GM23248 (cell line): ENCODE data around the gene CDKN2AIP. TPM values are rescaled to one million over a fixed set of nuclear protein-coding genes. Genes with fewer than 3 reads are reported as not detected.
"Not testable (repeated sequence)": the region's sequence is repeated elsewhere in the genome, so short reads cannot be mapped to it uniquely, and the experiment has no call there.

Experiments
- DNase-seq: peaks from one replicate; pipeline ENCODE4 v3.0.0-alpha.2; 2015
- H2AFZ ChIP-seq: fragments of 200-600 bp; sonication (generic); 2 replicates; pipeline ENCODE4 v1.6.1; 2016; ENCODE audit warnings: antibody characterized with exemption
- H3F3A ChIP-seq: fragments of 200-600 bp; sonication (generic); 2 replicates; pipeline ENCODE4 v1.6.1; 2016; ENCODE audit warnings: mild to moderate bottlenecking, antibody characterized with exemption, mixed run types; ENCODE audit not compliant: insufficient read depth
- H3K27ac ChIP-seq: fragments of 200-600 bp; sonication (generic); 2 replicates; pipeline ENCODE4 v1.5.1; 2016; ENCODE audit warnings: mild to moderate bottlenecking
- H3K27me3 ChIP-seq: fragments of 200-600 bp; sonication (generic); replicated peaks from 2 replicates; pipeline ENCODE4 v1.6.1; 2016; ENCODE audit warnings: mild to moderate bottlenecking; ENCODE audit not compliant: insufficient read depth
- H3K36me3 ChIP-seq: fragments of 200-600 bp; sonication (generic); 2 replicates; pipeline ENCODE4 v1.6.1; 2016; ENCODE audit warnings: low read depth, mild to moderate bottlenecking
- H3K4me1 ChIP-seq: fragments of 200-600 bp; sonication (generic); 2 replicates; pipeline ENCODE4 v1.6.1; 2016; ENCODE audit warnings: mild to moderate bottlenecking; ENCODE audit not compliant: insufficient read depth
- H3K4me2 ChIP-seq: fragments of 200-600 bp; sonication (generic); one replicate; pipeline ENCODE4 v1.6.1; 2016; ENCODE audit warnings: mild to moderate bottlenecking; ENCODE audit not compliant: unreplicated experiment
- H3K4me3 ChIP-seq: fragments of 200-600 bp; sonication (generic); 2 replicates; pipeline ENCODE4 v1.5.1; 2016; ENCODE audit warnings: mild to moderate bottlenecking
- H3K79me2 ChIP-seq: fragments of 200-600 bp; sonication (generic); 2 replicates; pipeline ENCODE4 v1.6.1; 2016; ENCODE audit warnings: mild to moderate bottlenecking; ENCODE audit not compliant: insufficient read depth
- H3K9ac ChIP-seq: fragments of 200-600 bp; sonication (generic); 2 replicates; pipeline ENCODE4 v1.6.1; 2016; ENCODE audit warnings: mild to moderate bottlenecking
- H3K9me2 ChIP-seq: fragments of 200-600 bp; sonication (generic); 2 replicates; pipeline ENCODE4 v1.6.1; 2016; ENCODE audit warnings: mixed run types, mild to moderate bottlenecking, moderate library complexity; ENCODE audit not compliant: insufficient read depth
- H3K9me3 ChIP-seq: fragments of 200-600 bp; sonication (generic); one replicate; pipeline ENCODE4 v1.6.1; 2017; ENCODE audit warnings: low read depth
- H4K20me1 ChIP-seq: fragments of 200-600 bp; sonication (generic); 2 replicates; pipeline ENCODE4 v1.6.0; 2016; ENCODE audit not compliant: insufficient read depth
- EZH2 ChIP-seq: fragments of 200-600 bp; sonication (generic); IDR thresholded peaks from 2 replicates; pipeline ENCODE4 v1.6.1; 2018; ENCODE audit warnings: antibody characterized with exemption, mild to moderate bottlenecking; ENCODE audit not compliant: insufficient read depth, poor library complexity, severe bottlenecking
- EZH2phosphoT487 ChIP-seq: fragments of 200-600 bp; sonication (generic); IDR thresholded peaks from 2 replicates; pipeline ENCODE4 v1.6.1; 2018; ENCODE audit warnings: antibody characterized with exemption, moderate library complexity, mild to moderate bottlenecking, low read depth; ENCODE audit not compliant: insufficient read depth
- WGBS, 2 experiments: methylation state at CpG; one replicate each; pipeline ENCODE4 v1.1.6; 2015 to 2017; ENCODE audit warnings: low lambda C conversion rate in 2 of 2, low coverage in 1 of 2; ENCODE audit errors: missing lambda C conversion rate in 2 of 2; 5-methylcytosine and 5-hydroxymethylcytosine counted together
- in situ Hi-C: fragments of 300-500 bp; cut with MboI; formaldehyde crosslinking; loops from 2 replicates; pipeline ENCODE4 v1.15.0; 2020
- polyA plus RNA-seq: library from polyadenylated mRNA; unstranded; fragments of >200 nt; fragmentation: Nextera tagmentation; extraction: Ambion mirVana; gene quantifications from 2 replicates; pipeline ENCODE4 v1.2.1, GENCODE V29; 2016
- total RNA-seq: library from RNA; depleted of rRNA; stranded (reverse); fragments of >200 nt; shearing (Covaris generic); gene quantifications from 2 replicates; pipeline ENCODE4 v1.2.3, GENCODE V29; 2014

CDKN2AIP gene
- total and polyA plus RNA-seq, 2 experiments from 2014 or later, result 14.6 to 18.7 TPM

- no peak overlapping the region for H3K4me3 ChIP-seq
- H3F3A ChIP-seq, result no peaks in the 10 kb centered on the region
- no peaks in the 10 kb centered on the region for H3K79me2 ChIP-seq
- H3K9me3 ChIP-seq, result no peaks in the 10 kb centered on the region
- H3K4me1 ChIP-seq, result no peaks in the 10 kb centered on the region
- no peak overlapping the region for H3K9ac ChIP-seq
- no peak for TF ChIP-seq EZH2
- TF ChIP-seq EZH2phosphoT487, result no peak
- no peak overlapping the region for H3K4me2 ChIP-seq
- H3K27ac ChIP-seq, result no peak overlapping the region
- H3K27me3 ChIP-seq, result no peaks in the 10 kb centered on the region
- no peaks in the 10 kb centered on the region for H3K9me2 ChIP-seq
- no peaks in the 10 kb centered on the region for H3K36me3 ChIP-seq
- 0 out of 2 replicates have a peak overlapping the region, but pooled peaks have one; percentile 29 for H2AFZ ChIP-seq
- no peak for DNase-seq
- H4K20me1 ChIP-seq, result no peaks in the 10 kb centered on the region
- in situ Hi-C loops, result no loop called here
- WGBS, 2 experiments, result 64 to 69% methylated on average over 3 of the region's 3 CpGs
Measured at GRCh38 chr4:183430994-183431347, 13.5 kb upstream of the CDKN2AIP start.

GRCh38 chr4:183431614-183432013, 12.8 kb upstream of the CDKN2AIP start:
- no peaks in the 10 kb centered on the region for H3K9me2 ChIP-seq
- DNase-seq, result no peak
- no peak overlapping the region for H3K4me2 ChIP-seq
- no peaks in the 10 kb centered on the region for H3K27me3 ChIP-seq
- no peak overlapping the region for H2AFZ ChIP-seq
- H3K9ac ChIP-seq, result no peak overlapping the region
- no peak overlapping the region for H3K27ac ChIP-seq
- H3F3A ChIP-seq, result no peaks in the 10 kb centered on the region
- H4K20me1 ChIP-seq, result no peaks in the 10 kb centered on the region
- 72 to 77% methylated on average over 9 of the region's 9 CpGs for WGBS, 2 experiments
- H3K79me2 ChIP-seq, result no peaks in the 10 kb centered on the region
- no peaks in the 10 kb centered on the region for H3K9me3 ChIP-seq
- in situ Hi-C loops, result no loop called here
- no peak overlapping the region for H3K4me3 ChIP-seq
- TF ChIP-seq EZH2phosphoT487 (no peak), EZH2 (no peak)
- no peaks in the 10 kb centered on the region for H3K36me3 ChIP-seq
- no peaks in the 10 kb centered on the region for H3K4me1 ChIP-seq

GRCh38 chr4:183433183-183433582, 11.3 kb upstream of the CDKN2AIP start:
- H3K27me3 ChIP-seq, H3K9ac ChIP-seq, H3K4me3 ChIP-seq, H3K27ac ChIP-seq, H3K9me3 ChIP-seq, in situ Hi-C loops, H4K20me1 ChIP-seq, H3K4me1 ChIP-seq, H3K79me2 ChIP-seq, H3K9me2 ChIP-seq, H3K4me2 ChIP-seq, H2AFZ ChIP-seq, DNase-seq, H3K36me3 ChIP-seq, H3F3A ChIP-seq: not testable (repeated sequence)
- 63 to 79% methylated on average over 10 to 20 of the region's 27 CpGs for WGBS, 2 experiments

- Histone ChIP-seq H2AFZ (no peak overlapping the region), H3K9ac (no peak overlapping the region), H3K4me1 (peaks cover 7% of the 10 kb centered on the region; the same call in 1 of the 2 replicates), H3K27me3 (no peaks in the 10 kb centered on the region), H3K36me3 (no peaks in the 10 kb centered on the region), H4K20me1 (no peaks in the 10 kb centered on the region), H3K4me3 (no peak overlapping the region), H3K4me2 (no peak overlapping the region), H3K9me2 (no peaks in the 10 kb centered on the region), H3K27ac (no peak overlapping the region), H3K9me3 (no peaks in the 10 kb centered on the region), H3F3A (peaks cover 5% of the 10 kb centered on the region; the same call in 1 of the 2 replicates), H3K79me2 (no peaks in the 10 kb centered on the region)
- TF ChIP-seq EZH2, result no peak
- no peak for TF ChIP-seq EZH2phosphoT487
- 81 to 88% methylated on average over 13 to 15 of the region's 15 CpGs for WGBS, 2 experiments
- in situ Hi-C loops, result no loop called here
- no peak for DNase-seq
Measured at GRCh38 chr4:183434264-183434663, 10.2 kb upstream of the CDKN2AIP start.

- Histone ChIP-seq H3K4me3 (no peak overlapping the region), H3K36me3 (no peaks in the 10 kb centered on the region), H3K4me1 (peaks cover 7% of the 10 kb centered on the region; the same call in 1 of the 2 replicates), H3K27ac (no peak overlapping the region), H3F3A (peaks cover 5% of the 10 kb centered on the region; the same call in 1 of the 2 replicates), H4K20me1 (no peaks in the 10 kb centered on the region), H3K9ac (no peak overlapping the region), H3K27me3 (no peaks in the 10 kb centered on the region), H2AFZ (no peak overlapping the region), H3K4me2 (no peak overlapping the region), H3K9me3 (no peaks in the 10 kb centered on the region), H3K79me2 (no peaks in the 10 kb centered on the region), H3K9me2 (no peaks in the 10 kb centered on the region)
- 60 to 67% methylated on average over 5 of the region's 5 CpGs for WGBS, 2 experiments
- no peak for DNase-seq
- TF ChIP-seq EZH2, result no peak
- TF ChIP-seq EZH2phosphoT487, result no peak
- in situ Hi-C loops, result no loop called here
Measured at GRCh38 chr4:183434666-183435190, 9.7 kb upstream of the CDKN2AIP start.
